ENCODE measurements around the gene TOGARAM2. TPM values are rescaled to one million over a fixed set of nuclear protein-coding genes. Genes with fewer than 3 reads are reported as not detected.

TOGARAM2 gene
- total and polyA plus RNA-seq, 2 of the 8 experiments (the other 6 are each of a cell fraction or from before 2014, with no cell fraction given), result 0.42 to 1.4 TPM

GRCh38 chr2:29080886-29081743, 100.0 kb downstream of the TOGARAM2 start:
- no peak overlapping the region for H2AK5ac ChIP-seq (ENCODE audit: low read depth, low read length)
- H3K79me1 ChIP-seq (ENCODE audit: low read depth, low read length), result no peaks in the 10 kb centered on the region
- no peak overlapping the region for H2BK20ac ChIP-seq (ENCODE audit: low read length)
- H3K4ac ChIP-seq (replicated peaks; ENCODE audit: insufficient read length, low read depth, low read length), result no peak overlapping the region
- POLR2A ChIA-PET (ENCODE audit: partially characterized antibody), result interaction anchor here (0.6 kb wide), 1 partner anchor 39 kb away, joined by 3 read pairs; no protein-coding TSS in a partner anchor
- no peak overlapping the region for H4K91ac ChIP-seq (replicated peaks; ENCODE audit: insufficient read length, low read length)
- no peaks in the 10 kb centered on the region for H3K23me2 ChIP-seq (ENCODE audit: low read depth, low read length)
- no peaks in the 10 kb centered on the region for H3K9me3 ChIP-seq (ENCODE audit: insufficient read depth in 2 of 2, low read depth in 1 of 2, low read length in 1 of 2)
- no peak overlapping the region; the same call in 1 of the 2 replicates for H4K8ac ChIP-seq (ENCODE audit: extremely low read depth, insufficient read depth, low read length)
- H3K79me2 ChIP-seq (ENCODE audit: control insufficient read depth in 1 of 2, insufficient read depth in 2 of 2, low read length in 2 of 2), result no peaks in the 10 kb centered on the region
- no peaks in the 10 kb centered on the region for H3K4me1 ChIP-seq (replicated peaks in 1 of 4; ENCODE audit: control insufficient read depth in 3 of 4, insufficient read depth in 4 of 4, low read length in 3 of 4)
- no peaks in the 10 kb centered on the region for H3K27me3 ChIP-seq (replicated peaks in 1 of 4; ENCODE audit: control insufficient read depth in 3 of 4, extremely low read depth in 1 of 4, insufficient read depth in 3 of 4, low read length in 3 of 4)
- H2AFZ ChIP-seq (ENCODE audit: low read length), result no peak overlapping the region
- no peaks in the 10 kb centered on the region for H4K20me1 ChIP-seq (replicated peaks in 1 of 2; ENCODE audit: control insufficient read depth in 1 of 2, insufficient read depth in 2 of 2, low read length in 2 of 2)
- FAIRE-seq, result no peak
- H3K14ac ChIP-seq (ENCODE audit: insufficient read length), result no peak overlapping the region
- H2BK120ac ChIP-seq (replicated peaks; ENCODE audit: low read depth, low read length), result no peak overlapping the region
- no peaks in the 10 kb centered on the region for H3K36me3 ChIP-seq (ENCODE audit: control insufficient read depth in 2 of 4, insufficient read depth in 4 of 4, low read length in 3 of 4)
- no peak overlapping the region for H2BK15ac ChIP-seq (ENCODE audit: low read length)
- 88% methylated on average over 12 of the region's 12 CpGs; no CpG with 5 or more reads in 1 of the 2 experiments for WGBS, 2 experiments (ENCODE audit: extremely low coverage in 1 of 2, insufficient coverage in 1 of 2, insufficient read length in 1 of 2, insufficient replicate concordance in 2 of 2, low coverage in 1 of 2, low lambda C conversion rate in 2 of 2, missing lambda C conversion rate in 1 of 2)
- H3K18ac ChIP-seq (ENCODE audit: extremely low read depth, low read length), result no peak overlapping the region
- H3K23ac ChIP-seq (ENCODE audit: insufficient read length), result no peak overlapping the region
- CTCF ChIA-PET (ENCODE audit: partially characterized antibody), result interaction anchor here (1.5 kb wide), 1 partner anchor 24 kb away, joined by 4 read pairs; no protein-coding TSS in a partner anchor
- no peak overlapping the region for H3K9ac ChIP-seq (replicated peaks in 1 of 4; ENCODE audit: extremely low read depth in 1 of 4, low read depth in 3 of 4, low read length in 3 of 4)
- TF ChIP-seq, protein P1, sequence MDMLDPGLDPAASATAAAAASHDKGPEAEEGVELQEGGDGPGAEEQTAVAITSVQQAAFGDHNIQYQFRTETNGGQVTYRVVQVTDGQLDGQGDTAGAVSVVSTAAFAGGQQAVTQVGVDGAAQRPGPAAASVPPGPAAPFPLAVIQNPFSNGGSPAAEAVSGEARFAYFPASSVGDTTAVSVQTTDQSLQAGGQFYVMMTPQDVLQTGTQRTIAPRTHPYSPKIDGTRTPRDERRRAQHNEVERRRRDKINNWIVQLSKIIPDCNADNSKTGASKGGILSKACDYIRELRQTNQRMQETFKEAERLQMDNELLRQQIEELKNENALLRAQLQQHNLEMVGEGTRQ (IDR thresholded peaks at IDR 0.05; ENCODE audit: low read length), result no peak
- TF ChIP-seq RFX5 (IDR thresholded peaks at IDR 0.05; ENCODE audit: borderline replicate concordance, low read depth, low read length), result no peak
- TF ChIP-seq RXRA (IDR thresholded peaks at IDR 0.05; ENCODE audit: insufficient read depth, low read depth, low read length), result no peak
- TF ChIP-seq HDAC2 (IDR thresholded peaks at IDR 0.05; ENCODE audit: borderline replicate concordance in 1 of 2, low read depth in 2 of 2, low read length in 2 of 2), result no peak
- TF ChIP-seq, protein P2, sequence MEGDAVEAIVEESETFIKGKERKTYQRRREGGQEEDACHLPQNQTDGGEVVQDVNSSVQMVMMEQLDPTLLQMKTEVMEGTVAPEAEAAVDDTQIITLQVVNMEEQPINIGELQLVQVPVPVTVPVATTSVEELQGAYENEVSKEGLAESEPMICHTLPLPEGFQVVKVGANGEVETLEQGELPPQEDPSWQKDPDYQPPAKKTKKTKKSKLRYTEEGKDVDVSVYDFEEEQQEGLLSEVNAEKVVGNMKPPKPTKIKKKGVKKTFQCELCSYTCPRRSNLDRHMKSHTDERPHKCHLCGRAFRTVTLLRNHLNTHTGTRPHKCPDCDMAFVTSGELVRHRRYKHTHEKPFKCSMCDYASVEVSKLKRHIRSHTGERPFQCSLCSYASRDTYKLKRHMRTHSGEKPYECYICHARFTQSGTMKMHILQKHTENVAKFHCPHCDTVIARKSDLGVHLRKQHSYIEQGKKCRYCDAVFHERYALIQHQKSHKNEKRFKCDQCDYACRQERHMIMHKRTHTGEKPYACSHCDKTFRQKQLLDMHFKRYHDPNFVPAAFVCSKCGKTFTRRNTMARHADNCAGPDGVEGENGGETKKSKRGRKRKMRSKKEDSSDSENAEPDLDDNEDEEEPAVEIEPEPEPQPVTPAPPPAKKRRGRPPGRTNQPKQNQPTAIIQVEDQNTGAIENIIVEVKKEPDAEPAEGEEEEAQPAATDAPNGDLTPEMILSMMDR (IDR thresholded peaks at IDR 0.05; ENCODE audit: control extremely low read depth in 1 of 3, insufficient read depth in 1 of 3, low read depth in 1 of 3, low read length in 3 of 3), result peak in 1 of 3 experiments; percentile 4; a peak in 1 of 4 replicates
- TF ChIP-seq, protein P3, sequence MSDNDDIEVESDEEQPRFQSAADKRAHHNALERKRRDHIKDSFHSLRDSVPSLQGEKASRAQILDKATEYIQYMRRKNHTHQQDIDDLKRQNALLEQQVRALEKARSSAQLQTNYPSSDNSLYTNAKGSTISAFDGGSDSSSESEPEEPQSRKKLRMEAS (IDR thresholded peaks at IDR 0.05), result no peak
- no peak overlapping the region for H3K4me3 ChIP-seq (ENCODE audit: extremely low read depth in 1 of 4, insufficient read depth in 2 of 4, low read depth in 3 of 4, low read length in 4 of 4)
- peak in 1 of 2 experiments; percentile 4 for DNase-seq (ENCODE audit: low read depth in 1 of 2, low spot score in 2 of 2)
- H3K56ac ChIP-seq (replicated peaks; ENCODE audit: insufficient read length, low read depth, low read length), result no peak overlapping the region
- H4K5ac ChIP-seq (ENCODE audit: insufficient read length, low read depth, low read length), result no peak overlapping the region
- H2BK5ac ChIP-seq (ENCODE audit: low read depth, low read length), result no peak overlapping the region
- H3K27ac ChIP-seq (ENCODE audit: low read depth, low read length), result no peak overlapping the region
- H3K4me2 ChIP-seq (ENCODE audit: insufficient read depth in 1 of 2, low read depth in 2 of 2, low read length in 2 of 2), result no peak overlapping the region
- no peak overlapping the region for H2BK12ac ChIP-seq (ENCODE audit: low read depth, low read length)

All from H1 (cell line).